Neural progenitor cell (in vitro differentiated cells): ENCODE results near the gene PPP2R5C. TPM values are rescaled to one million over a fixed set of nuclear protein-coding genes. Genes with fewer than 3 reads are reported as not detected.

ENCODE experiments used
- DNase-seq: peaks from one replicate; pipeline ENCODE4 v3.0.0-alpha.2; 2016; ENCODE audit warnings: low spot score
- H2AFZ ChIP-seq: fragments of 200-600 bp; sonication (generic); replicated peaks from 2 replicates; pipeline ENCODE4 v1.6.1; 2016; ENCODE audit warnings: antibody characterized with exemption
- H3F3A ChIP-seq: fragments of 200-600 bp; sonication (generic); 2 replicates; pipeline ENCODE4 v1.6.1; 2016; ENCODE audit warnings: antibody characterized with exemption, low read depth
- H3K27ac ChIP-seq: fragments of 200-600 bp; sonication (generic); 2 replicates; pipeline ENCODE4 v1.5.1; 2016; ENCODE audit warnings: mild to moderate bottlenecking
- H3K27me3 ChIP-seq: fragments of 200-600 bp; sonication (generic); 2 replicates; pipeline ENCODE4 v1.6.1; 2016; ENCODE audit warnings: mild to moderate bottlenecking, moderate library complexity
- H3K36me3 ChIP-seq: fragments of 200-600 bp; sonication (generic); 2 replicates; pipeline ENCODE4 v1.5.1; 2016
- H3K4me1 ChIP-seq: fragments of 200-600 bp; sonication (generic); 2 replicates; pipeline ENCODE4 v1.6.1; 2016; ENCODE audit warnings: mixed run types
- H3K4me2 ChIP-seq: fragments of 200-600 bp; sonication (generic); 2 replicates; pipeline ENCODE4 v1.6.1; 2016
- H3K4me3 ChIP-seq: fragments of 200-600 bp; sonication (generic); 2 replicates; pipeline ENCODE4 v1.5.1; 2016
- H3K79me2 ChIP-seq: fragments of 200-600 bp; sonication (generic); 2 replicates; pipeline ENCODE4 v1.6.1; 2016; ENCODE audit warnings: low read depth
- H3K9ac ChIP-seq: fragments of 200-600 bp; sonication (generic); 2 replicates; pipeline ENCODE4 v1.6.1; 2016
- H3K9me3 ChIP-seq: fragments of 200-600 bp; sonication (generic); 2 replicates; pipeline ENCODE4 v1.5.1; 2016; ENCODE audit warnings: low read depth
- H4K20me1 ChIP-seq: fragments of 200-600 bp; sonication (generic); 2 replicates; pipeline ENCODE4 v1.6.1; 2016; ENCODE audit warnings: low read depth
- H3K27ac Mint-ChIP-seq: 3 replicates; pipeline ENCODE4 v1.8.0; 2021; ENCODE audit warnings: mixed read lengths
- H3K27me3 Mint-ChIP-seq: 2 replicates; pipeline ENCODE4 v1.8.0; 2022; ENCODE audit warnings: low read depth, mild to moderate bottlenecking, inconsistent platforms, moderate library complexity, mixed read lengths; ENCODE audit not compliant: insufficient read depth
- H3K36me3 Mint-ChIP-seq: 3 replicates; pipeline ENCODE4 v1.8.0; 2021; ENCODE audit warnings: mixed read lengths
- H3K4me1 Mint-ChIP-seq: 3 replicates; pipeline ENCODE4 v1.8.0; 2021; ENCODE audit warnings: mixed read lengths
- H3K4me3 Mint-ChIP-seq: 3 replicates; pipeline ENCODE4 v1.8.0; 2021; ENCODE audit warnings: mild to moderate bottlenecking, moderate library complexity, mixed read lengths
- H3K9me3 Mint-ChIP-seq: 3 replicates; pipeline ENCODE4 v1.8.0; 2020; ENCODE audit warnings: mixed read lengths
- CTCF ChIP-seq: fragments of 200-600 bp; sonication (generic); IDR thresholded peaks from 2 replicates; pipeline ENCODE4 v1.5.1; 2017; ENCODE audit warnings: antibody characterized with exemption, mild to moderate bottlenecking
- EZH2 ChIP-seq: fragments of 200-600 bp; sonication (generic); IDR thresholded peaks from 2 replicates; pipeline ENCODE4 v1.6.1; 2017; ENCODE audit warnings: antibody characterized with exemption, mild to moderate bottlenecking, moderate library complexity
- EZH2phosphoT487 ChIP-seq: fragments of 200-600 bp; sonication (generic); IDR thresholded peaks from 2 replicates; pipeline ENCODE4 v1.6.1; 2017; ENCODE audit warnings: antibody characterized with exemption
- total RNA-seq: library from RNA; depleted of rRNA; stranded (reverse); fragments of >200 nt; gene quantifications from 2 replicates; pipeline ENCODE4 v1.2.3, GENCODE V29; 2015; ENCODE audit warnings: low replicate concordance

Gene PPP2R5C
- total RNA-seq, 1 donor from 2014 or later = 183 TPM

GRCh38 chr14:101953151-101953550 lies 191.6 kb downstream of the PPP2R5C start:
- H3K9me3 Mint-ChIP-seq = no peaks in the 10 kb centered on the region
- Histone ChIP-seq H3K4me3 (no peak overlapping the region), H3K79me2 (peaks cover 9% of the 10 kb centered on the region), H3K27ac (no peak overlapping the region), H3K4me2 (no peak overlapping the region), H3F3A (no peaks in the 10 kb centered on the region), H3K9me3 (no peaks in the 10 kb centered on the region), H4K20me1 (no peaks in the 10 kb centered on the region), H2AFZ (no peak overlapping the region), H3K36me3 (no peaks in the 10 kb centered on the region), H3K4me1 (peaks cover 8% of the 10 kb centered on the region), H3K9ac (no peak overlapping the region), H3K27me3 (no peaks in the 10 kb centered on the region)
- H3K27me3 Mint-ChIP-seq = peaks cover 3% of the 10 kb centered on the region
- TF ChIP-seq EZH2phosphoT487 = no peak
- H3K36me3 Mint-ChIP-seq = no peaks in the 10 kb centered on the region
- H3K4me3 Mint-ChIP-seq = no peak overlapping the region
- no peak for DNase-seq
- peaks cover 9% of the 10 kb centered on the region for H3K4me1 Mint-ChIP-seq
- no peak overlapping the region for H3K27ac Mint-ChIP-seq

GRCh38 chr14:101954501-101954900 lies 193.0 kb downstream of the PPP2R5C start:
- Histone ChIP-seq H2AFZ (no peak overlapping the region), H3K9ac (no peak overlapping the region), H4K20me1 (no peaks in the 10 kb centered on the region), H3K9me3 (no peaks in the 10 kb centered on the region), H3K27ac (no peak overlapping the region), H3K4me1 (no peaks in the 10 kb centered on the region), H3K79me2 (no peaks in the 10 kb centered on the region), H3K36me3 (no peaks in the 10 kb centered on the region), H3K4me3 (no peak overlapping the region), H3K27me3 (no peaks in the 10 kb centered on the region), H3K4me2 (no peak overlapping the region), H3F3A (no peaks in the 10 kb centered on the region)
- TF ChIP-seq CTCF = no peak
- TF ChIP-seq EZH2 = no peak
- TF ChIP-seq EZH2phosphoT487 = no peak
- H3K4me1 Mint-ChIP-seq = no peaks in the 10 kb centered on the region
- H3K27me3 Mint-ChIP-seq = peaks cover 3% of the 10 kb centered on the region
- H3K36me3 Mint-ChIP-seq = no peaks in the 10 kb centered on the region
- DNase-seq = no peak
- no peak overlapping the region for H3K27ac Mint-ChIP-seq
- no peak overlapping the region for H3K4me3 Mint-ChIP-seq
- no peaks in the 10 kb centered on the region for H3K9me3 Mint-ChIP-seq

GRCh38 chr14:101955695-101956161 lies 194.2 kb downstream of the PPP2R5C start:
- Mint-ChIP-seq H3K27me3 (peaks cover 3% of the 10 kb centered on the region), H3K9me3 (no peaks in the 10 kb centered on the region), H3K27ac (no peak overlapping the region), H3K4me3 (no peak overlapping the region), H3K4me1 (no peaks in the 10 kb centered on the region), H3K36me3 (no peaks in the 10 kb centered on the region)
- H3K79me2 ChIP-seq = no peaks in the 10 kb centered on the region
- H3K9ac ChIP-seq = no peak overlapping the region
- DNase-seq = no peak
- no peak overlapping the region for H3K4me3 ChIP-seq
- H3K4me1 ChIP-seq = no peaks in the 10 kb centered on the region
- no peaks in the 10 kb centered on the region for H3K9me3 ChIP-seq
- no peak for TF ChIP-seq CTCF
- TF ChIP-seq EZH2phosphoT487 = no peak
- no peak for TF ChIP-seq EZH2
- H3F3A ChIP-seq = peaks cover 5% of the 10 kb centered on the region
- no peaks in the 10 kb centered on the region for H4K20me1 ChIP-seq
- H3K27me3 ChIP-seq = no peaks in the 10 kb centered on the region
- no peak overlapping the region for H3K27ac ChIP-seq
- H2AFZ ChIP-seq = no peak overlapping the region
- H3K36me3 ChIP-seq = no peaks in the 10 kb centered on the region
- H3K4me2 ChIP-seq = no peak overlapping the region

- peaks cover 5% of the 10 kb centered on the region for H3F3A ChIP-seq
- no peak for TF ChIP-seq EZH2phosphoT487
- TF ChIP-seq CTCF = no peak
- TF ChIP-seq EZH2 = no peak
- Mint-ChIP-seq H3K4me3 (no peak overlapping the region), H3K27ac (no peak overlapping the region), H3K4me1 (peaks cover 3% of the 10 kb centered on the region), H3K36me3 (no peaks in the 10 kb centered on the region), H3K27me3 (peaks cover 3% of the 10 kb centered on the region), H3K9me3 (no peaks in the 10 kb centered on the region)
- peaks cover 2% of the 10 kb centered on the region for H3K27me3 ChIP-seq
- no peak overlapping the region for H3K9ac ChIP-seq
- H4K20me1 ChIP-seq = no peaks in the 10 kb centered on the region
- H3K4me2 ChIP-seq = no peak overlapping the region
- no peaks in the 10 kb centered on the region for H3K9me3 ChIP-seq
- no peaks in the 10 kb centered on the region for H3K79me2 ChIP-seq
- no peak for DNase-seq
- H3K4me3 ChIP-seq = no peak overlapping the region
- no peaks in the 10 kb centered on the region for H3K4me1 ChIP-seq
- no peaks in the 10 kb centered on the region for H3K36me3 ChIP-seq
- H2AFZ ChIP-seq = no peak overlapping the region
- H3K27ac ChIP-seq = no peak overlapping the region
These were observed 194.8 kb downstream of the PPP2R5C start for GRCh38 chr14:101956179-101956885.
